ENCODE results near the gene NPHS2.

DNA sequence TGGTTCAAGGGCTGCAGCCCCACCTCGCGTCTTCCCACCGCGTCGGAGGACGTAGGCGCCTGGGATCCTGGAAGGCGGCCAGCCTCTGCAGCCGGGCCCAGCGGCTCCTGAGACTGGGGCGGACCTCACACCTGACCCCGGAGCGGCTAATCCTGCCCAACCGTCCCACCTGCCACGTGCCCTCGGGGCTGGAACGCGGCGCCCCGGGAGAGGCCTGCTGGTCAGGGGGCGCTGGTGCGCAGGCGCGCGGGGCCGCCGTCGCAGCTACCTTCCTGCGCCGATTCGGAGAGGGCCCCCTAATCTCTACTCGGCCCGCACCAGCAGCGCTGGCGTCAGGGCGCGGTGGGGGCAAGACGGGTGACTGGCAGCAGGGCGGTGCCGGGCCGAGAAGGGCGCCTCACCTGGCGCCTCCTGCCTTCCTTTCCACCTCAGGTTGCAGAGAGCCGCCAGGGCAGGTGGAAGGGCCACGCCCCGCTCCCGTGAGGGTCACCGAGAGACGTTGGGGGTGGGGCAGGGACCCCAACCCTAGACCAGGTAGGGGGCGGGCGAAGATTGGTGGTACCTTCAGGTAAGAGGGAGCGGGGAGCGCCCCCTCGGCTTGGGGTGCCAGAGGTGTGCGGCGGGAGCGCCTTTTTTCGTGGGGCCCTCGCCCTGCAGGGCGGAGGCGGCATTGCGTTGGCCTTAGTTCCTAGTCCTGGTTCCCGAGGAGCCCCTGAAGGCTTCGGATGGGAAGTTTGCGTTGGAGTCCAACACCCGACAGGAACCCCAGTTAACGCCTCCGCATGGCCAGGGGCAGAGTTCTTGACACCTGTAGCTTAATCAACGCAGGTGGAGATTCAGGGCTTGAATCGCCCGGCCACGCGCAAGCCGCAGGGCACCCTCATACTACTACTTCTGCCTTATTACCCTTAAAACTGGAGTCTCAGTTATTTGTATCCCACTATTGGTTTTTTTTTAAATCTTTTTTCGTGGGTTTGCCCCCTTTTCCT, 16.1 kb upstream of the NPHS2 start, which contains the start of gene TDRD5:
- TF ChIP-seq POLR2A (IDR thresholded peaks at IDR 0.05; ENCODE audit: low read depth, low read length), result no peak
- no peak for TF ChIP-seq MAFK (IDR thresholded peaks at IDR 0.05; ENCODE audit: low read depth, low read length)
- TF ChIP-seq, protein P1, sequence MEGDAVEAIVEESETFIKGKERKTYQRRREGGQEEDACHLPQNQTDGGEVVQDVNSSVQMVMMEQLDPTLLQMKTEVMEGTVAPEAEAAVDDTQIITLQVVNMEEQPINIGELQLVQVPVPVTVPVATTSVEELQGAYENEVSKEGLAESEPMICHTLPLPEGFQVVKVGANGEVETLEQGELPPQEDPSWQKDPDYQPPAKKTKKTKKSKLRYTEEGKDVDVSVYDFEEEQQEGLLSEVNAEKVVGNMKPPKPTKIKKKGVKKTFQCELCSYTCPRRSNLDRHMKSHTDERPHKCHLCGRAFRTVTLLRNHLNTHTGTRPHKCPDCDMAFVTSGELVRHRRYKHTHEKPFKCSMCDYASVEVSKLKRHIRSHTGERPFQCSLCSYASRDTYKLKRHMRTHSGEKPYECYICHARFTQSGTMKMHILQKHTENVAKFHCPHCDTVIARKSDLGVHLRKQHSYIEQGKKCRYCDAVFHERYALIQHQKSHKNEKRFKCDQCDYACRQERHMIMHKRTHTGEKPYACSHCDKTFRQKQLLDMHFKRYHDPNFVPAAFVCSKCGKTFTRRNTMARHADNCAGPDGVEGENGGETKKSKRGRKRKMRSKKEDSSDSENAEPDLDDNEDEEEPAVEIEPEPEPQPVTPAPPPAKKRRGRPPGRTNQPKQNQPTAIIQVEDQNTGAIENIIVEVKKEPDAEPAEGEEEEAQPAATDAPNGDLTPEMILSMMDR (conservative IDR thresholded peaks at IDR 0.05; ENCODE audit: low read depth, low read length), result no peak
- no peak for TF ChIP-seq RCOR1 (IDR thresholded peaks at IDR 0.05; ENCODE audit: insufficient replicate concordance, low read length)
- TF ChIP-seq RAD21 (IDR thresholded peaks at IDR 0.05; ENCODE audit: low read length), result no peak
- no peak for TF ChIP-seq CEBPB (IDR thresholded peaks at IDR 0.05; ENCODE audit: low read depth, low read length)
- TF ChIP-seq MAZ (IDR thresholded peaks at IDR 0.05; ENCODE audit: borderline replicate concordance, low read depth, low read length), result no peak
- no peak for TF ChIP-seq RFX5 (IDR thresholded peaks at IDR 0.05; ENCODE audit: low read depth, low read length)
- no peak for TF ChIP-seq NFE2L2 (IDR thresholded peaks at IDR 0.05; ENCODE audit: low read depth, low read length)
- TF ChIP-seq, protein P2, sequence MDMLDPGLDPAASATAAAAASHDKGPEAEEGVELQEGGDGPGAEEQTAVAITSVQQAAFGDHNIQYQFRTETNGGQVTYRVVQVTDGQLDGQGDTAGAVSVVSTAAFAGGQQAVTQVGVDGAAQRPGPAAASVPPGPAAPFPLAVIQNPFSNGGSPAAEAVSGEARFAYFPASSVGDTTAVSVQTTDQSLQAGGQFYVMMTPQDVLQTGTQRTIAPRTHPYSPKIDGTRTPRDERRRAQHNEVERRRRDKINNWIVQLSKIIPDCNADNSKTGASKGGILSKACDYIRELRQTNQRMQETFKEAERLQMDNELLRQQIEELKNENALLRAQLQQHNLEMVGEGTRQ (IDR thresholded peaks at IDR 0.05; ENCODE audit: low read depth, low read length), result no peak
- TF ChIP-seq SMC3 (IDR thresholded peaks at IDR 0.05; ENCODE audit: low read depth, low read length), result no peak
- no peak for TF ChIP-seq MXI1 (IDR thresholded peaks at IDR 0.05; ENCODE audit: borderline replicate concordance, low read depth, low read length)
- TF ChIP-seq, protein P3, sequence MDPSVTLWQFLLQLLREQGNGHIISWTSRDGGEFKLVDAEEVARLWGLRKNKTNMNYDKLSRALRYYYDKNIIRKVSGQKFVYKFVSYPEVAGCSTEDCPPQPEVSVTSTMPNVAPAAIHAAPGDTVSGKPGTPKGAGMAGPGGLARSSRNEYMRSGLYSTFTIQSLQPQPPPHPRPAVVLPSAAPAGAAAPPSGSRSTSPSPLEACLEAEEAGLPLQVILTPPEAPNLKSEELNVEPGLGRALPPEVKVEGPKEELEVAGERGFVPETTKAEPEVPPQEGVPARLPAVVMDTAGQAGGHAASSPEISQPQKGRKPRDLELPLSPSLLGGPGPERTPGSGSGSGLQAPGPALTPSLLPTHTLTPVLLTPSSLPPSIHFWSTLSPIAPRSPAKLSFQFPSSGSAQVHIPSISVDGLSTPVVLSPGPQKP (IDR thresholded peaks at IDR 0.05; ENCODE audit: borderline replicate concordance, low read depth, low read length), result no peak
- TF ChIP-seq BHLHE40 (IDR thresholded peaks at IDR 0.05; ENCODE audit: low read depth, low read length), result no peak

Measured in IMR-90 (cell line).